H4 (cell line): ENCODE results near the gene GALNT8. TPM values are rescaled to one million over a fixed set of nuclear protein-coding genes. Genes with fewer than 3 reads are reported as not detected.

Experiments used
- DNase-seq: peaks from one replicate; pipeline ENCODE4 v3.0.0-alpha.2; 2015; ENCODE audit warnings: low spot score
- total RNA-seq: library from RNA; depleted of rRNA; stranded (reverse); fragments of >200 nt; shearing (Covaris generic); gene quantifications from 2 replicates; pipeline ENCODE4 v1.2.3, GENCODE V29; 2014

The GALNT8 gene
- total RNA-seq, 1 experiment from 2014 or later, result 0.04 TPM

- no peak for DNase-seq
These were observed 76.7 kb downstream of the GALNT8 start for GRCh38 chr12:4796694-4797482.

- no peak for DNase-seq
These were observed 80.4 kb downstream of the GALNT8 start for GRCh38 chr12:4800555-4800954.

DNA sequence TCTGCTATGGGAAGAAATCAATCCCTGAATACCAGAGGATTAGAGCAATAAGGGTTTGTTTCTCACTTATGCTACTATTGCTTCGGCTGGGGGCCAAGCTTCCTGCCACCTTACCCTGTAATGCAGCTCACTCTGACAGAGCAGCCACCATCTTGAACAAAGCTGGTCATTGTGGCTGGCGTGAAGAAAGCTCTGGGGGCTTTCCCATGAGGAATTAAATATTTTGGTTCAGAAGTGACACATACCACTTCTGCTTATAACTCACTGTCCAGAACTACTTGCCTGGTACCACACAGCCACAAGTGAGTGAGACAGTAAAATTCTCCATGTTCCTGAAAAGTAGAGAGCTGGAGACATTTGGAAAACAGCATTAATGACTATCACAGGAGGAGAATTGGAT lies 82.6 kb downstream of the GALNT8 start:
- DNase-seq, result no peak

DNA sequence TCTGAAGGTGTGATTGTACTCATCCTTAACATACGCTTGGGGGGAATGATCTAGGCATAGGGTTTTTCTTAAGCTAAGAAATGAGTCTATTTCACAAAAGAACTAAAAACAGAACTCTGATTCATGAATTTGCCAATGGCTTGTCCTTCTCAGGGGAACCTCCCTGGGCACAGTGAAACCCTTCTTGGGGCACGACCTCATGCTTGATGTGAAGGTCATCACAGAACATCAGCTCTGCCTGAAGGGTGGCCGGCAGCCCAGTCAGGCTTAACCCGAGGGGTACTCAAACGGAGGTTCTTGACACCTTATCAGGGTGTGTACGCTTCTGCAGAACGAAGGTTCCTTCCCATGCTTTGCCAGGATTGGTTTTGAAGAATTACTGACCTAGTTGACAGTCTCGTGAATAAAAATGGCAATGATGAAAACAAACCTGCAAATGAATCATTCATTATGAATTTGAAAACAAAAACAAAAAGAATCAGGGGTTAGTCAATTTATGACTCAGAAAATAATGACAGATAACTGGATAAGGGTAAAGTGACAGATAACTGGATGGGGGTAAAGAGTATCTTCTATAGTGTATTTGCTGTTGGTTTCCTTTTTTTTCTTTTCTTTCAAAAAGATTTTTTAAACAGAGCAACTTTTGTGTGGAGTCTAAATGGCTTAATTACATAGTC lies 86.4 kb downstream of the GALNT8 start:
- DNase-seq, result no peak

GRCh38 chr12:4807116-4807783 lies 87.0 kb downstream of the GALNT8 start:
- DNase-seq, result no peak

- DNase-seq, result no peak
These were observed 87.6 kb downstream of the GALNT8 start for GRCh38 chr12:4807813-4808212.

- no peak for DNase-seq
These were observed 88.8 kb downstream of the GALNT8 start for GRCh38 chr12:4809013-4809448.

DNA sequence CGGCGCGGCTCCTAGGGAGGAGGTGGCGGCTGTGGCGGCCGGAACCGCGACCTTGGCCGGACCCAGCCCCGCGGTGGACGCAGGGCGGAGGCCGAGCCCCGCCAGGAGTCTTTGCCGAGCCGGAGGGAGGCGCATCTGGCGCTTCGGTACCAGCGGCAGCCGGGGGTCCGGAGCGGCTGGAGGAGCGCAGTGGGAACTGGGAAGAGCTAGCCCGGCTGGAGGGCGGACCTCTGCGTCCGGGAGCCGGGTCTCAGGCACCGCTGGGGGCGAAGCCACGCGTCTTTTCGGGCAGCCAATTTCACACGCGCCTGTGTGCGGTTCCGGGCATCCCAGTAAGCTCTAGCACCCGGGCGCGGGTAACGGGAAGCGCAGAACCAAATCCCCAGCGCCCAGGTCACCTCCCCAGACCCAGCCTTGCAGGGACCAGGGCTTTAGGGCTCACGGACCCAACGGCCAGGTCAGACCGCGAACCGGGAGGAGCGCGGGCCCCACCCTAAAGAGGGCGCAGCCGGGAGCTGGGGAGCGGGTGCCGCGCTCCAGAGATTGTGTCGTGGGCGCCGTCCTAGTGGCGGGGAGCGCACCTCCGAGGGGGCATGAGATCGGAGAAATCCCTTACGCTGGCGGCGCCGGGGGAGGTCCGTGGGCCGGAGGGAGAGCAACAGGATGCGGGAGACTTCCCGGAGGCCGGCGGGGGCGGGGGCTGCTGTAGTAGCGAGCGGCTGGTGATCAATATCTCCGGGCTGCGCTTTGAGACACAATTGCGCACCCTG lies 89.4 kb downstream of the GALNT8 start:
- DNase-seq, result no peak

DNA sequence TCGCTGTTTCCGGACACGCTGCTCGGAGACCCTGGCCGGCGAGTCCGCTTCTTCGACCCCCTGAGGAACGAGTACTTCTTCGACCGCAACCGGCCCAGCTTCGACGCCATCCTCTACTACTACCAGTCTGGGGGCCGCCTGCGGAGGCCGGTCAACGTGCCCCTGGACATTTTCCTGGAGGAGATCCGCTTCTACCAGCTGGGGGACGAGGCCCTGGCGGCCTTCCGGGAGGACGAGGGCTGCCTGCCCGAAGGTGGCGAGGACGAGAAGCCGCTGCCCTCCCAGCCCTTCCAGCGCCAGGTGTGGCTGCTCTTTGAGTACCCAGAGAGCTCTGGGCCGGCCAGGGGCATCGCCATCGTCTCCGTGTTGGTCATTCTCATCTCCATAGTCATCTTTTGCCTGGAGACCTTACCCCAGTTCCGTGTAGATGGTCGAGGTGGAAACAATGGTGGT lies 90.0 kb downstream of the GALNT8 start:
- no peak for DNase-seq

DNA sequence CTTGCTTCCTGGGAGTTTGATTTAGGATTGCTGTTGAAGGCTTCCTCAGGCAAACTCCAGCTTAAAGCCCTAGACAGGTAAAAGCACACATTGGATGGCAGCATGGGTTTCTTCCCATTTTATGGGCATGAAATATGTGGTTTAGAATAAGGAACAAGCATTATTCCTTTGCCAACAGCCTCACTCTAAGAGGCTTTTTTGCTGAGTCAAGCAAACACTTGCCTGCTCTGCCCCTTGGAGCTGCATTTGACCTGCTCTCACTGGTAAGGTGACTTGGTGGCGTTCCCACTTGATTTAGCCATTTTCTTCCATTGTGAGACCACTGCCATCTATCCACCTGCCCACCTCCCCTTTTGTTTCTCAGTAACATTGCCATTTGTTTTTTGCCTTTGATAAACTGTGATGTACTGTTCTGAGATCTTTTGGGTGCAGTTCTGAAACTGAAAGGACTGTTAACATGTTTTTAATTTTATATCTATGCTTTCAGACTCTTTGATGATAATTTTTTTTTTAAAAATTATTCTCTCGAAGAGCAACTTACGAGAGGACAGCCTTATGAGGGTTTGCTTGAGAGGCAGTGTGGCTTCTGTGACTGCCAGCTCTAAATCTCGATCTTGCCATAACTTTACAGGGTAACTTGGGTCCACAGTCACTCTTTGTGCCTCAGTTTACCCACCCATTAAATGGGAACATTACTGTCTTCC lies 92.6 kb downstream of the GALNT8 start:
- DNase-seq, result no peak

- DNase-seq, result no peak
These were observed 93.5 kb downstream of the GALNT8 start for GRCh38 chr12:4813741-4814140.

DNA sequence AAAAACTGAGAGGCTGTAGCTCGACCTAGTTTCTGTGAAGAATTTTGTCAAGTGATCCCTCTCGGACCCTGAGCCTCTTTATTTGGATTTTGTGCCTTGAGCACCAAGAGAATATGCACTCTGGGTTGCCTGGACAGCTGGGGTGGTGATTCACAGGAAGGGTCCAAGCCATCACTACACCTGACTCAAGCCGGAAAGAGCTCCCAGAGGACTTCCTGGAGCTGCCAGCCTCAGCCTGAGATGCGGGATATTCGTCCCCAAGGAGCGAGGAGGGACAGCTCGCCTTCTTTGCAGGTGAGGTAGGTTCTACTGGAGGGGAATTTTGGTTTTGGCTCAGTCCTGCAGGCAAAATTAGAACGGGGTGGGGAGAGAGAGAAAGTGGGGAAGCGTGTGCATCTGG lies 94.3 kb downstream of the GALNT8 start:
- no peak for DNase-seq

- DNase-seq, result no peak
These were observed 96.7 kb downstream of the GALNT8 start for GRCh38 chr12:4816744-4817525.

GRCh38 chr12:4817880-4818279 lies 97.7 kb downstream of the GALNT8 start:
- no peak for DNase-seq

- DNase-seq, result peak; percentile 23
These were observed 99.5 kb downstream of the GALNT8 start for GRCh38 chr12:4819654-4820053.

DNA sequence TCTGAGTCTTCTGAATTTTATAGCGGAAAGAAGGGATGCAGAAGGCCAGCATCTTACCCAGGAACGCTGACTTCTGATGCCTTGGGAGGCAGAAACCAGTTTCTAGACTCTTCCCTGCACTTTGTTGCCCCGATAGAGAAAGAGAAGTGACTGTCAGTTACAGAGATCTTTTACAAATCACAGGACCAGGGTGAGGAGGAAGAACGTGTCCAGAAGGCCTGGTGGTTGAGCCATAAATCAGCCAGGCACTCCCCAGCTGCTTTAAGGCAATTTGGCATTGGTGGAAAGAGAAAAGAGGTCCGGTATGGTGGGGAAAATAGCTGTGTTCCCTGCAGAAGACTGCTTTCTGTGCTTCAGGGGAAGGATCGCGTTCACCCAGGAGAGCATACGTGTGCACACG lies 100.8 kb downstream of the GALNT8 start:
- DNase-seq, result no peak
